ENCODE results near the gene CCL8.

DNA sequence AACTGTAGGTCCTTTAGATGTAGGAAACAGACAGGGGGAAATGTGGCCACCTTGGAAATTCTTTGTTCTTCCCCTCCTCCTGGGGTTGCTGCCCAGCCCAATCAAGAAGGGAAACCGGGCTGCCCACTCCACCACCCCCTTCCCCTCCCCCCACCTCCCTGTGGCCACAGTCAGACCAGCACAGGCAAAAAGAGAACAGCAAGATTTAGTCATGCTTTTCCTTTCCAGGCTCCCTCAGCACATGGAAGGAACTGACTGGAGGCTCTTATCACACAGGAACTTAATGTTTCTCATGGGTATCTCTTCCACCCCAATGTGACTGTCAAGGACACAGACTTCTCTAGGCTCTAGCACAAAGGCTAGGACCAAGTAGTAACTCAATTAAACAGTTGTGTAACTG is 46.8 kb downstream of the CCL8 start:
- TF ChIP-seq, protein P1, sequence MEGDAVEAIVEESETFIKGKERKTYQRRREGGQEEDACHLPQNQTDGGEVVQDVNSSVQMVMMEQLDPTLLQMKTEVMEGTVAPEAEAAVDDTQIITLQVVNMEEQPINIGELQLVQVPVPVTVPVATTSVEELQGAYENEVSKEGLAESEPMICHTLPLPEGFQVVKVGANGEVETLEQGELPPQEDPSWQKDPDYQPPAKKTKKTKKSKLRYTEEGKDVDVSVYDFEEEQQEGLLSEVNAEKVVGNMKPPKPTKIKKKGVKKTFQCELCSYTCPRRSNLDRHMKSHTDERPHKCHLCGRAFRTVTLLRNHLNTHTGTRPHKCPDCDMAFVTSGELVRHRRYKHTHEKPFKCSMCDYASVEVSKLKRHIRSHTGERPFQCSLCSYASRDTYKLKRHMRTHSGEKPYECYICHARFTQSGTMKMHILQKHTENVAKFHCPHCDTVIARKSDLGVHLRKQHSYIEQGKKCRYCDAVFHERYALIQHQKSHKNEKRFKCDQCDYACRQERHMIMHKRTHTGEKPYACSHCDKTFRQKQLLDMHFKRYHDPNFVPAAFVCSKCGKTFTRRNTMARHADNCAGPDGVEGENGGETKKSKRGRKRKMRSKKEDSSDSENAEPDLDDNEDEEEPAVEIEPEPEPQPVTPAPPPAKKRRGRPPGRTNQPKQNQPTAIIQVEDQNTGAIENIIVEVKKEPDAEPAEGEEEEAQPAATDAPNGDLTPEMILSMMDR (conservative IDR thresholded peaks at IDR 0.05 in 1 of 2, IDR thresholded peaks at IDR 0.05 in 1 of 2; ENCODE audit: low read depth in 1 of 2, low read length in 2 of 2), result no peak
- no peak for TF ChIP-seq EZH2 (IDR thresholded peaks at IDR 0.05; ENCODE audit: low read length, missing control alignments)
